NCI-H510A (cell line): ENCODE data around the gene IGFBP4.

Experiments used
- DNase-seq: peaks from one replicate; lab custom pipeline; 2025; lab: John Stamatoyannopoulos, UW

The IGFBP4 gene

DNA sequence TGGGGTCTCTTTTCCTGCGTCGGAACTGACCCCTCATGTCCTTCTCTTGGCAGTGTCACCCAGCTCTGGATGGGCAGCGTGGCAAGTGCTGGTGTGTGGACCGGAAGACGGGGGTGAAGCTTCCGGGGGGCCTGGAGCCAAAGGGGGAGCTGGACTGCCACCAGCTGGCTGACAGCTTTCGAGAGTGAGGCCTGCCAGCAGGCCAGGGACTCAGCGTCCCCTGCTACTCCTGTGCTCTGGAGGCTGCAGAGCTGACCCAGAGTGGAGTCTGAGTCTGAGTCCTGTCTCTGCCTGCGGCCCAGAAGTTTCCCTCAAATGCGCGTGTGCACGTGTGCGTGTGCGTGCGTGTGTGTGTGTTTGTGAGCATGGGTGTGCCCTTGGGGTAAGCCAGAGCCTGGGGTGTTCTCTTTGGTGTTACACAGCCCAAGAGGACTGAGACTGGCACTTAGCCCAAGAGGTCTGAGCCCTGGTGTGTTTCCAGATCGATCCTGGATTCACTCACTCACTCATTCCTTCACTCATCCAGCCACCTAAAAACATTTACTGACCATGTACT, 13.2 kb downstream of the IGFBP4 start:
- DNase-seq = no peak

DNA sequence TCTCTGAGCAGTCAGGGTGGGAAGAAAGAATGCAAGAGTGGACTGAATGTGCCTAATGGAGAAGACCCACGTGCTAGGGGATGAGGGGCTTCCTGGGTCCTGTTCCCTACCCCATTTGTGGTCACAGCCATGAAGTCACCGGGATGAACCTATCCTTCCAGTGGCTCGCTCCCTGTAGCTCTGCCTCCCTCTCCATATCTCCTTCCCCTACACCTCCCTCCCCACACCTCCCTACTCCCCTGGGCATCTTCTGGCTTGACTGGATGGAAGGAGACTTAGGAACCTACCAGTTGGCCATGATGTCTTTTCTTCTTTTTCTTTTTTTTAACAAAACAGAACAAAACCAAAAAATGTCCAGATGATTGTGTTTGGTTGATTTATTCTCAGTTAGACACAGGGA, 14.1 kb downstream of the IGFBP4 start:
- DNase-seq = no peak

DNA sequence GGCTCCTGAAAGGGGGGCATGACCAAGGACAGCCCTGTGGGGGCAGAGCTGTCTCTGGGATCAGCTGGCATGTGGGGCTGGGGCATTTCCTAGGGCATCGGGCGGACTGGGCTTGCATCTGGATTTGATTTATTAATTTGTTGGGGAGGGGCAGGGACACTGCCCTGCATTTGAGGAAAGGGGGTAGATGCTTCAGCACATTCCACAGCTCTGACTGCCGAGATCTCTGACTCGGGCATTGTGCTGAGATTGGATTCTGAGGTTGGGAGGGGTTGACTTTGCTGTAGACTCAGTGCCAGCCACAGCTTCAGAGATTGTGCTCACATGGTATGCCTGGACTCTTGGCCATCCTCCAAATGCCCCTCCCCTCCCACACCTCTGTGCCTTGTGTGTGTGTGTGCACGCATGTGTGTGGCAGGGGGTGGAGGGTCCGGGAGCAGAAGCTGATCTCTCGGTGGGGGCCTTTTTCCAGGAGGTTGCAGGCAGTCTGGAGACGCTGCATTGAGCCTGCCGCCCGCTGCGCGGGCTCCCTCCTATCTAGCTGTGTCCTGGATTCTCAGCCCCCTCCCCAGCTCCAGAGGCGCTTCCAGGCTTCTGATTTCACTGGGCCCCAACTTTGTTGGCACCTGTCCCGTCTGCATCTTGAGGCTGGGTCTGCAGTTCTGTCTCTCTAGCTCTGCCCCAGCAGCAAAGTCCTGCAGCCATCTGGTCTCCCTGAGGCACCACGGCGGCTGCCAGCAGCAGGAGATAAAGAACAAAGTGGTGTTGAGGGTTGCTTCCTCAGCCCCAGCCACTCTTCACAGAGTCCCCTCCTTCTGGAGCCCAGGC, 14.9 kb downstream of the IGFBP4 start:
- DNase-seq = no peak

DNA sequence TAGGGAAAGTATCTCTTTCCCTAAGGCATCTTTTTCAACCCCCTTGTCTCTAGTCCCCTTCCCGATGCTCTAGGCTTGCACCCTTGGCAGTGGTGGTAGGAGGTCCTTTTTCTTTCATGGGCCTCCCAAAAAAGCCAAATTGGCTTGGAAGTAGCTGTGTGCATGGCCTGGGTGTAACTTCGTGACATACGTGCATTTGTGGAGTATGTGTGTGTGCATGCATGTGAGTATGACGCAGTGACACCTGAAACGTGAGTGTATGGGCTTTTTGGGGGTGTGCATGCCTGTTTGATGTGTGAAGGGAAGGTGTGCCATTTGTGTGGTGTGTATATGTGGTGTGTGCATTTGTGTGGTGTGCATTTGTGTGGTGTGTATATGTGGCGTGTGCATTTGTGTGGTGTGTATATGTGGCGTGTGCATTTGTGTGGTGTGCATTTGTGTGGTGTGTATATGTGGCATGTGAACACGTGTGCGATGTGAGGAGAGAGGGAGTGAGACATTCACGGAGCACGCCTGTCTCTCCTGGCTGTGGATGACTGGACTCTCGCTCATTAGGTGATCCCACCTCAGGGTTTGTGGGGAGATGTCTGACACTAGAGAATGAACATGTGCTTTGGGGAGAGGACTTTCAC, 15.7 kb downstream of the IGFBP4 start:
- no peak for DNase-seq

DNA sequence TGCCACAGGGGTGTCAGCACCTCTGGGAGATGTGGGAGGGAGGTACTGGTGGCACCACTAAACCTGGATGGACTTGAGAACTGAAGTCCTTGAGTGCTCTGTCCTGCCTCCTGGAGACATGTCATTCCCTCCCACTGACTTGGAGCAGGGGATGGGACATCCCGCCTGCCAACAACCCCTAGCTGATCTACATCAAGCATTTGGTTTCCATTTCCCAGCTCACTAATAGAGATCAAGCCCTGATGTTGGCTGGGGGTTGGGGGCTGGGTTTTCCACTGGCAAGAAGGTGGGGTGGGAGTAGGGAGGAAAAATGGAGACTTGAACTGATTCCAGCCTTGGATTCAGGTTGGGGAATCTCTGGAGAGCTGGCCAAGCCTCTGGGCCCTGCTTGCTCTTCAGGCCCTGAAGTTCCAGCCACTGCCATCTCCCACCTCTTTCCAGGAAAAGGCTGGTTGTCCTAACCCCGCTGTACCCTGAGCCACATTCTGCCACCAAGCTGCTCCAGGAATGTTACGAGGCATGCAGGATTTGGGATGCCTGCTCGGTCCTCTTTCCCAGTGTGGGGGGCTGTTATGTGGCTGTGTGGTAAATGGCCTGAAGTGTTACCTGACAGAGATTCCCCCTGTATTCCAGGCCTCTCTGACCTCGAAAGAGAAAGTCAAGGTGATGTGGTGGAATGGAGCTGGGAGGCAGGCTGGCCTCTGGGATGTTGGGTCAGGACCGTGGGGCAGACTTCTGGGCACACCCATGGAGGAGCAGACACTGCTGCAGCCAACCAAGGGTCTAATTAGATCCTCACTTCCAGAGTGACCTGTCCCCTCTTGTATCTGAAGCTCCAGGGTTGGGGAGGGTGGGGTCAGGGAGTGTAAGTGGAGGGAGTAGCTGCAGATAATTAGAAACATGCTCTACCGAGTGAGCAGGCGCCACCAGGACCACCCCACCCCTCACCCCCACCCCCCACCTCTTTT, 16.7 kb downstream of the IGFBP4 start:
- no peak for DNase-seq

DNA sequence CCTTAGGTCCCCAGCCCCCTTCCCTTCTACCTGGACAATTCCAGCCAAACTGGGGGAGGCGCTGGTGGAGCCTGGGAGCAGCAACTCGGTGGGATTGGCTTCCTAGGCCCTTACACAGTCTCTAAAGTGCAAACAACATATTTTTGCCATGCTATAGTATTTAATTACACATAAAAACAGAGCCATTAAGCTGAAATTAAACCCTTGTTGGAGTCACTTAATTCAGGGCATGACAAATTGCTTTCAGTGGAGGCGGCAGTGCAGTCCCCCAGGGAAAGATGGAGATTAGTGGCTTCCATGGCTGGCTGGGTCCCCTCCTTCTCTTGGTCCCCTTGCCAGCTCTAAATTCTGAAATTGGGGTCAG, 17.3 kb downstream of the IGFBP4 start:
- no peak for DNase-seq

DNA sequence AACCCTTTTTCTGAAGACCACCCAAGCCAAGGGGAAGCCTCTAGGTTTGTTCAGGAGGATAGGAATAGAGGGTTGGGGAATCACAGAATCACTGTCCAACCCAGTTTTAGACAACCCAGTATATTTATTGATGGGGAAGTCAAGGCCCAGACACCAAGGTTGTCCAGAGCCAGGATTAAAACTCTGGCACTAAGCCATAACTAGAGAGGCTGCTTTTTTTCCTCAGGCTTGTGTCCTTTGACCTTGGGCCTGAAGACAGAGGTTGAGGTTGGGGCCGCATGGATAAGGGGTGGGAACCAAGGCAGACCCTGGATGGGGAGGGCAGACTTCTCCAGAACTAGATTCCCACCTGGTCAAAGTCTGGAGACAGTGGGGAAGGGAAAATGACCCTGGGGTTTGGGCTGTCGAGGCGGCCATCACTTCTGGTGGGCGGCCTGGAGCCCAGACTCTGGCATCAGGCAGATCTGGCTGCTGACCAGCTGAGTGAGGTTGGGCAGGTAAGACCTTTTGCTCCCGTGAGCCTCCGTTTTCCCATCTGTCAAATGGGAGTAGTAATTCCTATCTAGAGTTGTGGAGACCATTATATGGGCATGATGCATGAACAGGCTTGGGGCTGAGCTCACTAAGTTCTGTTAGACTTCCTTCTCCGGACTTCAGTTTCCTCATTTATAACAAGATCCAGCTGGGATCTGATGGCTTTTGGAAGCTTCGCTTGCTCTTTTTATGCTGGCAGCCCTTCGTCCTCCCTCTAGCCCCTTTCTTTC, 17.9 kb downstream of the IGFBP4 start:
- no peak for DNase-seq

DNA sequence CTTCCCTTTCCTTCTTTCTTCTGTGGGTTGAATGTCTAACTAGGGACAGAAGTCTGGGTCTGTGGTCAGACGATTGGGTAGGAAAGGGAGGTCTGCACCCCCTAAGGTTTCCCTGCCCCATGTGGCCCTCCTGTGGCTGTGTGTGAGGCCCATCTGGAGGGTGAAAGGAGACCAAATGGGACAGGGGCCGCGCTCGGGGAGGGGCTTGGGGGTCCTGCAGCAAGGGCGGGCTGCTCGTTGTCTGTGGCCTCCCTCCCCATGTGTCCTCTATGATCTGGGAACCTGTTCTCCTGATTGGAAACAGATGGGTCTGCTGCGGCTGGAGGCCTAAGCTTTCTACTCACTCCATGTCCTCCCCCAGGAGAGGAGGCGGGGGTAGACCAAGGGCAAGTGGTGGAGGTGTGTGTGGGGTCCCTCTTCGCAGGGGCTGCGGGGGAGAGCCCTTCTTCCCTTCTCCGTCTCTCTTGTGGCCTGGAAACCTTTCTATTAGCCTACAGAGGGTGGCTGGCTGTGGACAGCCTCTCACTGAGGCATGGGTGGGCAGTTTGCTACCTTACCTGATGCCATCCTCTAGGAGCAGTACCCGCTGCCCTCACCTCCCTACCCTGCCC, 18.6 kb downstream of the IGFBP4 start:
- no peak for DNase-seq

DNA sequence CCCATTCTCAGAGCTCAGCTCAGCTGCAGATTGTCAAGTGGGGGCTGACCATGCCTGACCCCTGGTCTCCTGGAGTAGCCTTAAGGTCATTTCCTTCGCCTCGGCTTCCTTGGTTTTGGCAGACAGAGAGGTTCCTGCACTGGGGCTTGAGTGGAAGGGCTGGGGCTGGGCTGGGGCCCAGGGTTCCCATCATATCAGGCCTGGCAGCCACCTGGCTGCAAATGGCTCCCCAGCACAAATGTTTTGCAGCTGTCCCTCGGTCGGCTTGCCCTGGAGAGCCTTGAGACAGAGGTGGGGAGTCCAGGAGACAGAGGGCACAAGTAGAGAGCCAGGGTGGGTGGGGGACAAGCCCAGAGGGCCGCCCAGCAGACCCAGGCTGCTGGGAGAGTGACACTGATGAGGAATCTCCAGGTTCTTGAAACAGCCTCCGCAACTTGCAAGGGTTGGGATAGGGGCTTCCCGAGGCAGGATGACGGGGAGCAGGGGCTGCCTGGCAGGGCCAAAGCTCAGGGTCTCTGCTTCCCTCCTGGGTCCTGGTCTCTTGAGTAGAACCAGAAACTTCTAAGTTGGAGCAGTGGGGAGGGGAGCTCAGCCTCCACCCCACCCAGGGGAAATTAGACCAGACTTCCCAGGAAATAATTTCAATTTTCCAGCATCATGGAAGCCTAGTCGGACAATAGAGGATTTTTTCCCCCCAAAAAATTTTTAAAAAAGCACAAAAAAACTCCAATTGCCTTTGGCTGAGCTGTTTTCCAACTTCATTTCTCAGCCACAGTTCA, 19.3 kb downstream of the IGFBP4 start:
- DNase-seq = no peak

DNA sequence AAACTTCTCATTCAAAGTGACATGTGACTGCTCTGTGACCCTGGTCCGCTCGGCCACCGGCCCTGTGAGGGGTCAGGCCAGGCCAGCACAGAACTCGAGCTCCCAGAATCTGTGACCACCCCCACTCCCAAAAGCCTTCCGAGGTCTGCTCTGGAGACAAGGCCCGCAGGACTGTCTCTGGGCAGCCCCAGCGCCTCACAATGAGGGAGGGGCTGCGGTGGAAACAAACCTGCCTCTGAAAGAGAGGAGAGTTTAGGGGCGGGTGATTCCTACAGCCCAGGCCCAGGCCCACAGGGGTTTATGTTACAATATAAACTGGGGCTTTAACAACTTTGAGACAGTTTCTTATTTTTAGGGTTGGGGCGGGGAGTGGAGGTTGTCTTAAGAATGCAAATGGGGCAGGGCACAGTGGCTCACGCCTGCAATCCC, 19.9 kb downstream of the IGFBP4 start:
- DNase-seq = no peak

DNA sequence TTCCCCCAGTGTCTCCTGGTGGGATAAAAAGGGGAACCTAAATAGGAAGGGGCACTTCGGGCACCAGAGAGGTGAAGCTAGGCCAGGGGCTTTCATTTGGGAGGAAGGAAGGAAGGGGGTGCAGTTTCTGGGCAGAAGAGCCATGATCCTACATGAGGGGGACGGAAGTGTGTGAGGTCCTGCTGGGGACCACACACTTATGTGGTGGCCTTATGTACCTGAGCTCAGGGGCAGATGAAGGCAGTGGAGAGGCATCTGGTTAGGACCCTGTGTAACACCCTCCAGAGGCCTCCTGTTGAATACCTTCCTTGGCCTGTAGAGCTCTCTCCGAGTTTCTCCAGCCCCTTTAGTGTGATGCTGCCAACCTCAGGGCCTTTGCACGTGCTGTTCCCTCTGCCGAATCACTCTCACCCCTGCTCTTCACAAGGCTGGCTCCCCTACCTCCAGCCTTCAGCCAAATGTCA, 21.2 kb downstream of the IGFBP4 start:
- DNase-seq = no peak

DNA sequence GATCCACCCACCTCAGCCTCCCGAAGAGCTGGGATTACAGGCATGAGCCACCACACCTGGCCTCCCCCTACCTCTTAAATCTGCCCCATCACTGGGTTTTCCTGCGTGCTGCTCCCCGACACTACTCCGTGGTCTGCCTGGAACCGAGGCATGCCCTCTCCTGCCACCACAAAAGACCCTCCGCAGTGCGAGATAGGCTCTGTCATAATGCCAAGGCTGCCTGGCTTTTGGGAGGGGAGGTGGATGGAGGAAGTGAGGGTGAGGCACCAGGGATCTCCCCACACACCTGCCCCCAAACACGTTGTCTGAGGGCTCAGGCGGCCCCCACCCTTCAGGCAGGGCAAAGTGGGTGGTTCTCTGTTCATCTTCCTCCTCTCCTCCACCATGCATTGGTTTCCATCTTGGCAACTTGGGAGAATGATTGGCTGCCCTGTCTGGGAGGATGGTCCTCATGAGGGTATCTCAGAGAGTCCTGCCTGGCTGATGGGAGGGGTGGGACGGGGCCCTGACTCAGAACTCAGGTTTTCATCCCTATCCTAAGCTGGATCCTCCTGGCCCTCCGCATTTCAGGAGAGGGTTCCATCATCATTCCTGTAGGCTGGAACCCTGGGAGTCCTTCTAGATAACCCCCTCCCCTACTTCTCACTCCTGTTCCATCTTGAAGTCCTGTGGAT, 23.2 kb downstream of the IGFBP4 start:
- no peak for DNase-seq

DNA sequence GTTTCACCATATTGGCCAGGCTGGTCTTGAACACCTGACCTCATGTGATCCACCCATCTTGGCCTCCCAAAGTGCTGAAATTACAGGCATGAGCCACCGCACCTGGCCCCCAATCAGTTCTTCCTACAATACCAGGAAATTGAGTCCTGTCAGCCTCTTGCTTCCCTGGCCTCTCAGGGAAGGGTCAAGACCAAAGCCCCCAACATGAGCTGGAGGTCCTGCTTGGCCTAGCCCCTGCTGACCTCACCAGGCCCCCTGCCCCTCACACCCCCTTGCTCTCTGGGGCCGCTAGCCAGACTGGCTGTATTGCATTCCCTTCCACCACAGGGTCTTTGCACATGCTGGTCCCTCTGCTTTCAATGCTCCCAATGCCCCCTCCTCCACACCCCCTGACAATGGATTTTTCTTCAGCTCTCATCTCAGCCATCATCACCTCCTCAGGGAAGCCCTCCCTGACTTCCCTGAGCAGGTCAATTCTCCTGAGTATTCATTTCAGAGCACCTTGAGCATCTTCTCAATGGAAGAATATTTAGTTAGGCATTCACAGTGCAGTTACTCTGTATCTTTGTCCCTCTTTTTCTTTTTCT, 24.1 kb downstream of the IGFBP4 start:
- DNase-seq = no peak

DNA sequence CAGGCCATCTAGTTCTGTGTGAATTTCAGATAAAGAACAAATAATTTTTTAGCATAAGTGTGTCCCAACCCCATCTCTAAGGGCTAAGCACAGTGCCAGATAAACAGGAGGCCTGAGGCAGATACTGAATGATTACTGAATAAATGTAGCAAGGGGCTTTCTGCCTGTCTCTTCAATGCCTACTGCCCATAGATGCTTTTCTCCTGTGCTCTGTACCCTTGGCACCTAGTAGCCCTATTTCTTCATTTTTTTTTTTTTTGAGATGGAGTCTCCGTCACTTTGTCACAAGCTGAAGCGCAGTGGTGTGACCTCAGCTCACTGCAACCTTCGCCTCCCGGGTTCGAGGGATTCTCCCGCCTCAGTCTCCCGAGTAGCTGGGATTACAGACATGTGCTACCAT, 25.3 kb downstream of the IGFBP4 start:
- no peak for DNase-seq

- no peak for DNase-seq
Observed at GRCh38 chr17:40469805-40470675, 26.8 kb downstream of the IGFBP4 start.

GRCh38 chr17:40470932-40471828, 27.9 kb downstream of the IGFBP4 start:
- DNase-seq = no peak
